ENCODE measurements around the gene MRPS21. TPM values are rescaled to one million over a fixed set of nuclear protein-coding genes. Genes with fewer than 3 reads are reported as not detected.

MRPS21 gene
- total RNA-seq: 31.5 and 32.2 TPM in 2 replicates

DNA sequence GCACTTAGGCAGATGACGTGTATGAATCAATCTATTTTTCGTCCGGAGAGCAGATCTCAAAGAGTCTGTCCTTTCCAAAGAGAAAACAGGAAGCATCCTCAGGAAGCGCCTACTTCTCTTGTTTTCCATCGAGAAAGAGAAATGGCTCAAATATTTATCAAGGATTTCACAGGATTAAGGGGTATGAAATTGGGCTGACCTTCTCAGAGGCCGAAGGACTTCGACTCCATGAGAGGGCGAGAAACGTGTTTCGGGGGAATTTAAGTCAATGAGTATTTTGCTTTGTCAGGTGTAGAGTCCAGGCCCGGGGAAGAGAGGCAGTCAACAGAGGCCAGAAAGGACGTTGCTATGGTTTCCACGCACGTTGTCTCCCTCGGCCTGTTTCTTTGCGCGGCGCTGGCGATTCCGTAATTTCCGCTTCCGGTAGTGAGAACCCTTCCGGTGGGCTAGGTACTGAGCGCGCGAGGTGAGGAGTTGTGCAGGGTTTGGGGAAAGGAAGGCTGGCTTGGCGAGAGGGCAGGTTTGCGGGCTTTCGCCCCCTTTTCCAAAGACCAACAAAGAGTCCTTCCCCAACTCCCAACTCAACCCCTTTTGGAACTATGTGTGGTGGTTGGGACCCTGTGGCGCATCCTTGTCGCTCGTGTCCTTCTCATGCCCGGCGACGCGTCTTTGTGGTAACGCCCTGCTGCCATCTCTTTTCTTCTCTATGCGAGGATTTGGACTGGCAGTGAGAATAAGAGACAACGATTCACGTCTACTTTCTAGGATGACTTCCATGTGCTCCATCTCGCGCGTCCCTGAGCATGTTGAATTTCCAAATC lies at the start of gene MRPS21:
Gene MRPS21 (plus strand): TSS at position 429 of the 821 bp plus-strand sequence. CDS start 506 bp downstream, outside the sequence.

DNA sequence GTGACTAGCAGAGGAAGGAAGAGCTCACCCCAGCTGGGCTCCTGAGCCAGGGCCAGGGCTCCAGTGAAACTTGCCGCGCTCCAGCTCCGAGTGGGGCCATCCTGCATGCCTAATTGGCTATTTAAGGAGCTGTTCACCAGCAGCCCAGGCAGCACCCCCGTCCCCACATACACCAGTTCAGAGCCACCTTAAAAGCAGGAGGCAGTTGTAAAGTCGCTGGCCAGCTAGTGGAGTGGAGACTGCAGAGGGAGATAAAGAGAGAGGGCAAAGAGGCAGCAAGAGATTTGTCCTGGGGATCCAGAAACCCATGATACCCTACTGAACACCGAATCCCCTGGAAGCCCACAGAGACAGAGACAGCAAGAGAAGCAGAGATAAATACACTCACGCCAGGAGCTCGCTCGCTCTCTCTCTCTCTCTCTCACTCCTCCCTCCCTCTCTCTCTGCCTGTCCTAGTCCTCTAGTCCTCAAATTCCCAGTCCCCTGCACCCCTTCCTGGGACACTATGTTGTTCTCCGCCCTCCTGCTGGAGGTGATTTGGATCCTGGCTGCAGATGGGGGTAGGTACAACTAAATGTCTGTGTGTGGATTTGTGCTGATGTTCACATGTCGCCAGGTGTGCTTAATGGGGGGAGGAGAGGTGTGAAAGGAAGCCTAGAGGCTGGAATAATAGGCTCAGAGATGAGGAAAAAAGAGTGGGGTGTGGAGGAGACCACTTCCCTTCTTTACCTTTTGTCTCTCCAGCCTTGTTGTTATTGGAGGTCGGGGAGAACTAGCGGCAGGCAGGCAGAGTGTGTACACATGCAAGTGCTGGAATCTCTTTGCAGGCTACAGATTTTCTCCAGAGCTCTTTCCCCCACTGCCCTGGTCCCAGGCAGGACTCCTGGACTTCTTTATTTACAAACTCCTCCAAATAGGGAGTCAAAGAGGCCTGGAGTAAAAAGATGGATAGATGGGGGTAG lies 35.8 kb upstream of the MRPS21 start, which contains the start of gene CA14:
Gene CA14 (plus strand): TSS at position 151 of the 962 bp plus-strand sequence. CDS start 355 bp downstream, at position 506.

DNA sequence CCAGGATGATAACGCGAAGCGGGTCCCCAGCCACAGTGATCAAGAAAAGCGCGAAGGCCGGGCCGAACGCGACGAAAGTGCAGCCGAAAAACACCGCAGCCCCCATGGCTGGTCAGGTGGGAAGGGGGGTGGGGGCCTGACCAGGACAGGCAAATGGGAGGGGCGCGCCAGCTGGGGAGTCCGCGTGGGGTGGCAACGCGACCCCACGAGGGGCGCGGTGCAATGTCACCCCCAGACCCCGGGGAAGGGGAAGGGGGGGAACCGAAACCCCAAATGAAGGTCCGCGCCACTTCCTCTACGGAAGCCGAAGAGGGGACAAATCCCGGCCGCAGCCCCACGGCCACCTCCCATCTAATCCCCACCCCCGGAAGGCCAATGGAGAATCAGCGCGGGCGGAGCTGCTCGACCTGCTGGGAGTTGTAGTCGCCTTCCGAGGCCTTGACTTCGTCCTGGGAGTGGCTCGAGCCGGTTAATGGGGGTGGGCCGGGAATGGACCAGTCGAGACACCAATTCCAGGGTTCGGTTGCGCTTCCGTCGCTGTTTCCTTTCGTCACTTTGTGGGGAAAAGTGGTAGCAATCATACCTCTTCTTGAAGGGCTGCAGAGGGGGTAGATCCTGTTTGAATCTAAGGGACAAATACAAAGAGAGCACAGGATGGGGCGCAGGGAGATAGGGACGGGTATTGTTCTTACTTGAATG lies 24.8 kb upstream of the MRPS21 start, which contains the start of gene APH1A:
Gene APH1A (minus strand): TSS at position 312 of the 699 bp plus-strand sequence. CDS start 206 bp downstream, at position 106.

DNA sequence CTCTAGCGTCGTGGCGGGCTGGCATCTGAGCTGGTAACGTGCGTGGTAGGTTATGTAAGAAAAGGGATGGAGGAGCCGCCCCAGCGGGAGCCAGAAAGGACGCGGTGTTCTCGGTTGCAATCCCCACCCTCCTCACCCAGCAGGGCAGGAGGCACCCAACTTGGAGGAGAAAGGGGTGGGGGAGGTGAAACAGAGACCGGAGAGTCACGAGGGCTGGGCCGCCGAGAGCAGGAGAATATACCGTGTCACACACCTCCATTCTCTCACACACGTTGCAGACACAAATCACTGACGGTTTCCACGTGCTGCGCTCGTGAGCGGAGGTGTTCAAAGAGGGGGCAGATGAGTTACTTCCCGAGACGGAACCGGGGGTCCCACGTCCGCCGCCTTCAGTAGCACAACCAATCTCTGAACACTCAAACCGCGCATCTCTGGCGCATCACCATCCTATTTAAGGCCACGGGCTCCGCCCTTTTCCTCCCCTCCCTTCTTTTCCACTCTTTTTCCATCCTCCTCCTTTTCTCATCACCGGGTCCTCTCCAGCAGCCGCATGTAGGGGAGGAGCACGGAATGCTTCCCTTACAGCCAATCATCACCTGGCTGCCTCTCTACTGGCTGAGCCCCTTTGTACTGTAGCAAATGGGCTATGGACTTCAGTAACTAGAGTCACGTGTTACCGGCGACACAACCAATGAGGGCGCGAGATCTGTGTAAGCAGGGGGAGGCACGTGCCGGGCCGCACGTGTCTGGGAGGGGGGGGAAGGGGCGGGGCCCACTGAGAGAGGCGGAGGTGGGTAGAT lies 11.7 kb upstream of the MRPS21 start, which contains the start of gene CIART:
Gene CIART (plus strand): TSS at position 797 of the 800 bp plus-strand sequence. CDS start 714 bp downstream, outside the sequence.

Other genes starting within 250 kb of the MRPS21 start
- 28.1 and 33.9 TPM in 2 replicates for gene VPS45, start 226.1 kb upstream of the MRPS21 start, total RNA-seq
- gene PLEKHO1, start 143.9 kb upstream of the MRPS21 start, total RNA-seq: 40.0 and 64.0 TPM in 2 replicates
- gene ANP32E, start 57.7 kb upstream of the MRPS21 start, total RNA-seq: 14.9 and 20.9 TPM in 2 replicates
- gene CA14, start 36.1 kb upstream of the MRPS21 start, total RNA-seq: not detected in 2 replicates
- gene APH1A, start 24.8 kb upstream of the MRPS21 start, total RNA-seq: 74.9 and 83.1 TPM in 2 replicates
- 19.5 and 38.5 TPM in 2 replicates for gene C1orf54, start 21.1 kb upstream of the MRPS21 start, total RNA-seq
- 6.0 and 6.6 TPM in 2 replicates for gene CIART, start 11.3 kb upstream of the MRPS21 start, total RNA-seq
- 29.5 and 30.9 TPM in 2 replicates for gene PRPF3, start 27.7 kb downstream of the MRPS21 start, total RNA-seq
- gene RPRD2, start 70.3 kb downstream of the MRPS21 start, total RNA-seq: 7.8 and 10.8 TPM in 2 replicates
- gene TARS2, start 193.6 kb downstream of the MRPS21 start, total RNA-seq: 21.5 and 25.9 TPM in 2 replicates
- gene ECM1, start 214.2 kb downstream of the MRPS21 start, total RNA-seq: 42.9 and 72.5 TPM in 2 replicates
- gene FALEC, start 221.9 kb downstream of the MRPS21 start, total RNA-seq: 0.23 and 0.33 TPM in 2 replicates

All from smooth muscle cell of the pulmonary artery (primary cell).